ENCODE data around the gene UNC119.
"Not testable (repeated sequence)": the region's sequence is repeated elsewhere in the genome, so short reads cannot be mapped to it uniquely, and the experiment has no call there.

Gene UNC119

GRCh38 chr17:28552176-28552999 lies at the start of gene UNC119:
Gene UNC119 (minus strand): TSS chr17:28552624. CDS start chr17:28552557, 67 bp downstream.
- in situ Hi-C loops (cut with MboI; ENCODE audit: low sequenced_read_pairs), result no loop called here

- in situ Hi-C loops (cut with MboI; ENCODE audit: low sequenced_read_pairs), result no loop called here
Observed at GRCh38 chr17:28599311-28600184, 47.1 kb upstream of the UNC119 start.

GRCh38 chr17:28598799-28599310 lies 46.4 kb upstream of the UNC119 start, which contains the start of gene SPAG5:
Gene SPAG5 (minus strand): TSS chr17:28599025. CDS start chr17:28598946, 79 bp downstream.
- in situ Hi-C loops (cut with MboI; ENCODE audit: low sequenced_read_pairs), result no loop called here

- in situ Hi-C loops (cut with MboI; ENCODE audit: low sequenced_read_pairs), result no loop called here
Observed at GRCh38 chr17:28598389-28598788, 46.0 kb upstream of the UNC119 start.

- in situ Hi-C loops (cut with MboI; ENCODE audit: low sequenced_read_pairs), result no loop called here
Observed at GRCh38 chr17:28597606-28598383, 45.4 kb upstream of the UNC119 start.

GRCh38 chr17:28592260-28592659 lies 39.8 kb upstream of the UNC119 start:
- in situ Hi-C loops (cut with MboI; ENCODE audit: low sequenced_read_pairs), result no loop called here

GRCh38 chr17:28585851-28586250 lies 33.4 kb upstream of the UNC119 start:
- in situ Hi-C loops (cut with MboI; ENCODE audit: low sequenced_read_pairs), result no loop called here

GRCh38 chr17:28584434-28584833 lies 32.0 kb upstream of the UNC119 start:
- in situ Hi-C loops (cut with MboI; ENCODE audit: low sequenced_read_pairs), result loop anchor here (5.0 kb wide), 1 partner anchor 48 kb away; no protein-coding TSS in a partner anchor

GRCh38 chr17:28582513-28582912 lies 30.1 kb upstream of the UNC119 start:
- in situ Hi-C loops (cut with MboI; ENCODE audit: low sequenced_read_pairs), result loop anchor here (5.0 kb wide), 1 partner anchor 50 kb away; no protein-coding TSS in a partner anchor

- in situ Hi-C loops (cut with MboI; ENCODE audit: low sequenced_read_pairs), result loop anchor here (5.0 kb wide), 1 partner anchor 51 kb away; no protein-coding TSS in a partner anchor
Observed at GRCh38 chr17:28580959-28581358, 28.5 kb upstream of the UNC119 start.

- in situ Hi-C loops (cut with MboI; ENCODE audit: low sequenced_read_pairs), result no loop called here
Observed at GRCh38 chr17:28579526-28579925, 27.1 kb upstream of the UNC119 start.

- in situ Hi-C loops (cut with MboI; ENCODE audit: low sequenced_read_pairs), result no loop called here
Observed at GRCh38 chr17:28578246-28579195, 26.1 kb upstream of the UNC119 start.

- in situ Hi-C loops (cut with MboI; ENCODE audit: low sequenced_read_pairs), result no loop called here
Observed at GRCh38 chr17:28577466-28577824, 25.0 kb upstream of the UNC119 start.

- in situ Hi-C loops (cut with MboI; ENCODE audit: low sequenced_read_pairs), result no loop called here
Observed at GRCh38 chr17:28576758-28577465, 24.5 kb upstream of the UNC119 start, which contains the start of gene ALDOC. Gene ALDOC (minus strand): TSS chr17:28576895. CDS start chr17:28575532, 1,363 bp downstream.

GRCh38 chr17:28576016-28576415 lies 23.6 kb upstream of the UNC119 start:
- in situ Hi-C loops (cut with MboI; ENCODE audit: low sequenced_read_pairs), result not testable (repeated sequence)

- in situ Hi-C loops (cut with MboI; ENCODE audit: low sequenced_read_pairs), result no loop called here
Observed at GRCh38 chr17:28575126-28575795, 22.8 kb upstream of the UNC119 start.

- in situ Hi-C loops (cut with MboI; ENCODE audit: low sequenced_read_pairs), result no loop called here
Observed at GRCh38 chr17:28574526-28574925, 22.1 kb upstream of the UNC119 start.

GRCh38 chr17:28573966-28574480 lies 21.6 kb upstream of the UNC119 start:
- in situ Hi-C loops (cut with MboI; ENCODE audit: low sequenced_read_pairs), result no loop called here
